GM18951 (cell line): ENCODE data around the gene CYP4F3.
"Not testable (repeated sequence)": the region's sequence is repeated elsewhere in the genome, so short reads cannot be mapped to it uniquely, and the experiment has no call there.

Source experiments
- POLR2A ChIP-seq: IDR thresholded peaks from 4 replicates; pipeline ENCODE4 v1.6.1; 2011; ENCODE audit warnings: mild to moderate bottlenecking; ENCODE audit not compliant: insufficient read length, insufficient read depth; ENCODE audit errors: extremely low read depth
- in situ Hi-C: fragments of 300-500 bp; cut with MboI; formaldehyde crosslinking; loops from one replicate; pipeline ENCODE4 v1.12.0; 2022; ENCODE audit warnings: low sequenced_read_pairs, mixed read lengths, inconsistent platforms; ENCODE audit not compliant: unreplicated experiment

Gene CYP4F3

GRCh38 chr19:15640294-15640903, at the start of gene CYP4F3:
CYP4F3 (plus strand) TSS chr19:15640897; CDS start chr19:15641416, 519 bp downstream.
- no peak for TF ChIP-seq POLR2A
- in situ Hi-C loops = no loop called here

GRCh38 chr19:15591796-15592195, 48.9 kb upstream of the CYP4F3 start:
- in situ Hi-C loops = no loop called here
- TF ChIP-seq POLR2A = no peak

- in situ Hi-C loops = not testable (repeated sequence)
These were observed 48.2 kb upstream of the CYP4F3 start for GRCh38 chr19:15592506-15592905.

- in situ Hi-C loops = not testable (repeated sequence)
These were observed 46.9 kb upstream of the CYP4F3 start for GRCh38 chr19:15593766-15594165.

- in situ Hi-C loops = no loop called here
- TF ChIP-seq POLR2A = no peak
These were observed 45.6 kb upstream of the CYP4F3 start for GRCh38 chr19:15595069-15595468.

GRCh38 chr19:15607978-15608925, 32.4 kb upstream of the CYP4F3 start:
- in situ Hi-C loops = loop anchor here (25.0 kb wide), 1 partner anchor 579 kb away; the partner anchor contains the start of genes AP1M1 and FAM32A

GRCh38 chr19:15609261-15609660, 31.4 kb upstream of the CYP4F3 start:
- no peak for TF ChIP-seq POLR2A
- in situ Hi-C loops = loop anchor here (25.0 kb wide), 1 partner anchor 578 kb away; the partner anchor contains the start of genes AP1M1 and FAM32A

- no peak for TF ChIP-seq POLR2A
- in situ Hi-C loops = loop anchor here (25.0 kb wide), 1 partner anchor 575 kb away; the partner anchor contains the start of genes AP1M1 and FAM32A
These were observed 28.4 kb upstream of the CYP4F3 start for GRCh38 chr19:15612342-15612741.

- no peak for TF ChIP-seq POLR2A
- in situ Hi-C loops = loop anchor here (25.0 kb wide), 1 partner anchor 574 kb away; the partner anchor contains the start of genes AP1M1 and FAM32A
These were observed 27.4 kb upstream of the CYP4F3 start for GRCh38 chr19:15613338-15613737.

GRCh38 chr19:15614507-15615379, 26.0 kb upstream of the CYP4F3 start, which contains the start of gene CYP4F8:
CYP4F8 (plus strand) TSS chr19:15615218; CDS start chr19:15615617, 399 bp downstream.
- in situ Hi-C loops = loop anchor here (25.0 kb wide), 1 partner anchor 573 kb away; the partner anchor contains the start of genes AP1M1 and FAM32A
- TF ChIP-seq POLR2A = no peak

- in situ Hi-C loops = loop anchor here (25.0 kb wide), 1 partner anchor 572 kb away; the partner anchor contains the start of genes AP1M1 and FAM32A
- TF ChIP-seq POLR2A = no peak
These were observed 25.2 kb upstream of the CYP4F3 start for GRCh38 chr19:15615526-15615925.

GRCh38 chr19:15616183-15616582, 24.5 kb upstream of the CYP4F3 start:
- no peak for TF ChIP-seq POLR2A
- in situ Hi-C loops = loop anchor here (25.0 kb wide), 1 partner anchor 571 kb away; the partner anchor contains the start of genes AP1M1 and FAM32A
